Heart left ventricle (tissue), 13 donors: ENCODE measurements around the gene FKBP11.

Source experiments
- CTCF ChIP-seq, 12 donors: fragments of 200-600 bp; sonication (generic) in 4 of 12; IDR thresholded peaks; one replicate each; pipeline versions ENCODE4 v1.5.0 to v1.8.0; 2018 to 2022; ENCODE audit warnings: antibody characterized with exemption in 12 of 12, mild to moderate bottlenecking in 5 of 12
- POLR2A ChIP-seq, 2 donors: fragments of 450-650 bp; IDR thresholded peaks; one replicate each; pipeline ENCODE4 v1.6.1; 2017; ENCODE audit warnings: antibody characterized with exemption in 2 of 2, mild to moderate bottlenecking in 2 of 2, moderate library complexity in 2 of 2
- donor health status: ischemic (EF 13 %, LVEDD 7.1; RV severe dilation, severe dysfunction).
- donor health status: DM: no; HTN: yes; CAD: no.
- donor health status: DM: no; HTN: no; CAD: no.
- donor health status: ischemic (EF 25% LVEDD 6.9; RV normal size, moderate dysfunction).
- donor health status: ischemic (EF 25% LVEDD 5.7; RV mildly dilated, moderate dysfunction).
- donor health status: ischemic (EF 35%, LVEDD 5.7; RV mildly dilated, moderate dysfunction).
- donor health status: nonischemic (EF 11% LVEDD 7.7; RV severe dilation, severe dysfunction).
- donor health status: DM: yes; HTN: yes; CAD: no.
- donor health status: PGD.
- donor health status: ischemic (EF 29% LVEDD 5.4; RV normal size, mild dysfunction).
- donor health status: nonischemic (EF 23%, LVEDD 6.1; RV moderate dilation, normal function).

GRCh38 chr12:48958049-48958388, 32.7 kb upstream of the FKBP11 start:
- TF ChIP-seq POLR2A (IDR thresholded peaks at IDR 0.05), result no peak
- TF ChIP-seq CTCF (IDR thresholded peaks at IDR 0.05), result no peak
